Measurements from ENCODE around the gene IL34. TPM values are rescaled to one million over a fixed set of nuclear protein-coding genes. Genes with fewer than 3 reads are reported as not detected.
A peak's percentile ranks its signal among the peaks of the same experiment; 100 is the strongest.

IL34 gene
- total and polyA plus RNA-seq, 2 of the 13 experiments (the other 11 are each of a cell fraction or from before 2014, with no cell fraction given): 1.2 to 1.3 TPM

DNA sequence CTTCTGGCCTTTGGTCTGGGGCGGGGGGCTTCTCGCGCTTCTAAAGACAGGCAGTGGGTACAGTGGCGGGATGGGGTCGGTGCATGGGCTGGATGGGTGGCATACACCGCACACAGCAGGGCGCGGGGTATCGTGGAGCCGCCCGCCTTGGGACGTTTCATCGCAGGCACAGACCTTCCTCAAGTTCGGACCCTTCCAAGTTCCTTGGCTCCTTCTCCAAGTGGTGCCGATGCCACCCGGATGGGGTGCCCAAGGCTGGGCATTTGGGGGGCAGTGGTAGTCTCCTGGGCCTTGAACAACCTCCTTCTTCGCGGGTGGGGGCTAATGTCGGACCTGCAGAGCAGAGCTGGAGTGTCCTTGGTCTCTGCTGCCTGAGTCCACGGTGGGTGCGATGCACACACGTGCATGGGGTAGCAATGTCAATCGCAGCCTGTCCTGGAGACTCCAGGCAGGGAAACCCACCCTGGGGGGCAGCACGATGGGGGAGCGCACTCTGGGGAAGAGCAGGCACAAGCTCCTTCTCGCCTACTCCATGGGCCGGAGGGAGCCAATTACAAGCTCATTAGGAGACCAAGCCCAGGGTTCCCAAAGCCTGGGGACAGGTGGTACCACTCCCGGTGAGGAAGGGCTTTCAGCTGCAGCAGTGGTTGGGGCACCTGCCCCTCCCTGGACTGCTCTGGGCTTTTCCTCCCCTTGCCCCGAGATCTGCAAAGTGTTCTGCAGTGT, 40.2 kb downstream of the IL34 start (continued):
- TF ChIP-seq, protein P1, sequence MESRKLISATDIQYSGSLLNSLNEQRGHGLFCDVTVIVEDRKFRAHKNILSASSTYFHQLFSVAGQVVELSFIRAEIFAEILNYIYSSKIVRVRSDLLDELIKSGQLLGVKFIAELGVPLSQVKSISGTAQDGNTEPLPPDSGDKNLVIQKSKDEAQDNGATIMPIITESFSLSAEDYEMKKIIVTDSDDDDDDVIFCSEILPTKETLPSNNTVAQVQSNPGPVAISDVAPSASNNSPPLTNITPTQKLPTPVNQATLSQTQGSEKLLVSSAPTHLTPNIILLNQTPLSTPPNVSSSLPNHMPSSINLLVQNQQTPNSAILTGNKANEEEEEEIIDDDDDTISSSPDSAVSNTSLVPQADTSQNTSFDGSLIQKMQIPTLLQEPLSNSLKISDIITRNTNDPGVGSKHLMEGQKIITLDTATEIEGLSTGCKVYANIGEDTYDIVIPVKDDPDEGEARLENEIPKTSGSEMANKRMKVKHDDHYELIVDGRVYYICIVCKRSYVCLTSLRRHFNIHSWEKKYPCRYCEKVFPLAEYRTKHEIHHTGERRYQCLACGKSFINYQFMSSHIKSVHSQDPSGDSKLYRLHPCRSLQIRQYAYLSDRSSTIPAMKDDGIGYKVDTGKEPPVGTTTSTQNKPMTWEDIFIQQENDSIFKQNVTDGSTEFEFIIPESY (CRISPR knock-in tag; IDR thresholded peaks at IDR 0.05): peak; percentile 57
- peak; percentile 75; the same call in 1 of the 2 replicates for TF ChIP-seq ZNF839 (CRISPR knock-in tag; IDR thresholded peaks at IDR 0.05; ENCODE audit: borderline replicate concordance)
- TF ChIP-seq KDM2A (CRISPR knock-in tag; IDR thresholded peaks at IDR 0.05; ENCODE audit: borderline replicate concordance, low read depth): 0 out of 2 replicates have a peak, but pooled peaks have one; percentile 16
- TF ChIP-seq ZFP41 (CRISPR knock-in tag; IDR thresholded peaks at IDR 0.05; ENCODE audit: borderline replicate concordance): peak; percentile 43; the same call in 1 of the 2 replicates
- TF ChIP-seq ZNF543 (CRISPR knock-in tag; IDR thresholded peaks at IDR 0.05): 0 out of 2 replicates have a peak, but pooled peaks have one; percentile 13
- 0 out of 2 replicates have a peak, but pooled peaks have one; percentile 3 for TF ChIP-seq MED13 (CRISPR knock-in tag; IDR thresholded peaks at IDR 0.05)
- TF ChIP-seq GABPB1 (CRISPR knock-in tag; IDR thresholded peaks at IDR 0.05): 0 out of 2 replicates have a peak, but pooled peaks have one; percentile 6
- TF ChIP-seq YEATS4 (CRISPR knock-in tag; IDR thresholded peaks at IDR 0.05; ENCODE audit: borderline replicate concordance): 0 out of 2 replicates have a peak, but pooled peaks have one; percentile 6
- no peak for TF ChIP-seq RBM22 (optimal IDR thresholded peaks at IDR 0.05; ENCODE audit: low read length)
- TF ChIP-seq ZFP37 (CRISPR knock-in tag; IDR thresholded peaks at IDR 0.05; ENCODE audit: borderline replicate concordance): 0 out of 2 replicates have a peak, but pooled peaks have one; percentile 40
- 0 out of 2 replicates have a peak, but pooled peaks have one; percentile 63 for TF ChIP-seq ZBTB7B (CRISPR knock-in tag; IDR thresholded peaks at IDR 0.05)
- no peak for TF ChIP-seq ZMYM4 (CRISPR knock-in tag; IDR thresholded peaks at IDR 0.05)
- TF ChIP-seq CENPT (CRISPR knock-in tag; IDR thresholded peaks at IDR 0.05; ENCODE audit: low read depth): peak; percentile 10; the same call in 1 of the 2 replicates
- TF ChIP-seq CAMTA2 (CRISPR knock-in tag; IDR thresholded peaks at IDR 0.05; ENCODE audit: borderline replicate concordance): no peak
- TF ChIP-seq REPIN1 (CRISPR knock-in tag; IDR thresholded peaks at IDR 0.05; ENCODE audit: borderline replicate concordance, low read depth): peak; percentile 11; the same call in 1 of the 2 replicates
- peak; percentile 33; the same call in 1 of the 2 replicates for TF ChIP-seq MAX (IDR thresholded peaks at IDR 0.05)
- TF ChIP-seq ARNT2 (CRISPR knock-in tag; IDR thresholded peaks at IDR 0.05; ENCODE audit: low read depth): no peak
- peak; percentile 21; the same call in 1 of the 2 replicates for TF ChIP-seq GATAD2A (CRISPR knock-in tag; IDR thresholded peaks at IDR 0.05)
- TF ChIP-seq HIC2 (CRISPR knock-in tag; IDR thresholded peaks at IDR 0.05; ENCODE audit: low read depth): peak; percentile 60
- 0 out of 2 replicates have a peak, but pooled peaks have one; percentile 28 for TF ChIP-seq ZNF296 (CRISPR knock-in tag; conservative IDR thresholded peaks at IDR 0.05)
- peak; percentile 26 for TF ChIP-seq ZNF883 (CRISPR knock-in tag; IDR thresholded peaks at IDR 0.05; ENCODE audit: not compliant biosample characterization)
- no peak for TF ChIP-seq RBAK (CRISPR knock-in tag; IDR thresholded peaks at IDR 0.05)
- 0 out of 2 replicates have a peak, but pooled peaks have one; percentile 33 for TF ChIP-seq JUND (CRISPR knock-in tag; IDR thresholded peaks at IDR 0.05)
- peak; percentile 26; the same call in 1 of the 2 replicates for TF ChIP-seq ZNF619 (CRISPR knock-in tag; IDR thresholded peaks at IDR 0.05)
